Measurements from ENCODE around the gene ATG9A. TPM values are rescaled to one million over a fixed set of nuclear protein-coding genes. Genes with fewer than 3 reads are reported as not detected.

ATG9A gene
- total and polyA plus RNA-seq, 9 of the 15 experiments (the other 6 are each of a cell fraction or from before 2014, with no cell fraction given), result 0.25 to 65.6 (median 23.4) TPM

- TF ChIP-seq REST (IDR thresholded peaks at IDR 0.05; ENCODE audit: borderline replicate concordance) (peak; percentile 54), REST (CRISPR knock-in tag; IDR thresholded peaks at IDR 0.05; ENCODE audit: low read depth) (no peak; the same call in 1 of the 2 replicates), CHD2 (IDR thresholded peaks at IDR 0.05; ENCODE audit: low read depth, low read length) (no peak; the same call in 1 of the 2 replicates), ZNF655 (CRISPR knock-in tag; IDR thresholded peaks at IDR 0.05) (no peak), TRIM25 (IDR thresholded peaks at IDR 0.05; ENCODE audit: borderline replicate concordance) (no peak), MITF (IDR thresholded peaks at IDR 0.05) (no peak), ZBTB33 (CRISPR knock-in tag; IDR thresholded peaks at IDR 0.05) (peak; percentile 66), ZNF175 (CRISPR knock-in tag; IDR thresholded peaks at IDR 0.05; ENCODE audit: low read depth) (no peak), MLLT1 (IDR thresholded peaks at IDR 0.05) (no peak)
Observed at GRCh38 chr2:219218732-219219701, 10.4 kb downstream of the ATG9A start, which contains the start of gene ABCB6 (continued).
